ENCODE data around the gene RPL13.

The RPL13 gene

GRCh38 chr16:89555265-89555664 lies 5.2 kb upstream of the RPL13 start:
- TF ChIP-seq CTCF (IDR thresholded peaks at IDR 0.05; ENCODE audit: low read depth, low read length), result no peak
- H3K9me3 ChIP-seq (ENCODE audit: severe bottlenecking), result no peaks in the 10 kb centered on the region
- H3K27ac ChIP-seq, result no peak overlapping the region
- H3K36me3 ChIP-seq, result no peaks in the 10 kb centered on the region
- no peak for DNase-seq
- no peaks in the 10 kb centered on the region for H3K27me3 ChIP-seq (ENCODE audit: insufficient read depth, low read depth, severe bottlenecking)
- H3K4me3 ChIP-seq (ENCODE audit: low read depth, low read length), result no peak overlapping the region

- H3K36me3 ChIP-seq, result no peaks in the 10 kb centered on the region
- no peak for DNase-seq
- no peak overlapping the region for H3K4me3 ChIP-seq (ENCODE audit: low read depth, low read length)
- H3K9me3 ChIP-seq (ENCODE audit: severe bottlenecking), result no peaks in the 10 kb centered on the region
- H3K27ac ChIP-seq, result no peak overlapping the region
- no peak for TF ChIP-seq CTCF (IDR thresholded peaks at IDR 0.05; ENCODE audit: low read depth, low read length)
- no peaks in the 10 kb centered on the region for H3K27me3 ChIP-seq (ENCODE audit: insufficient read depth, low read depth, severe bottlenecking)
Measured at GRCh38 chr16:89555780-89556179, 4.7 kb upstream of the RPL13 start.

- no peaks in the 10 kb centered on the region for H3K9me3 ChIP-seq (ENCODE audit: severe bottlenecking)
- H3K4me3 ChIP-seq (ENCODE audit: low read depth, low read length), result no peak overlapping the region
- no peak overlapping the region for H3K27ac ChIP-seq
- peak; percentile 75 for DNase-seq
- H3K27me3 ChIP-seq (ENCODE audit: insufficient read depth, low read depth, severe bottlenecking), result no peaks in the 10 kb centered on the region
- TF ChIP-seq CTCF (IDR thresholded peaks at IDR 0.05; ENCODE audit: low read depth, low read length), result peak; percentile 85
- H3K36me3 ChIP-seq, result peaks cover 11% of the 10 kb centered on the region
Measured at GRCh38 chr16:89556750-89557689, 3.5 kb upstream of the RPL13 start.

GRCh38 chr16:89557690-89558490 lies 2.6 kb upstream of the RPL13 start:
- H3K36me3 ChIP-seq, result peaks cover 20% of the 10 kb centered on the region
- H3K27ac ChIP-seq, result no peak overlapping the region
- no peak for DNase-seq

More at GRCh38 chr16:89557690-89558490, 2.6 kb upstream of the RPL13 start:
- no peak for TF ChIP-seq CTCF (IDR thresholded peaks at IDR 0.05; ENCODE audit: low read depth, low read length)
- no peaks in the 10 kb centered on the region for H3K27me3 ChIP-seq (ENCODE audit: insufficient read depth, low read depth, severe bottlenecking)
- no peaks in the 10 kb centered on the region for H3K9me3 ChIP-seq (ENCODE audit: severe bottlenecking)
- H3K4me3 ChIP-seq (ENCODE audit: low read depth, low read length), result no peak overlapping the region
